ENCODE measurements around the gene LAMC3. TPM values are rescaled to one million over a fixed set of nuclear protein-coding genes. Genes with fewer than 3 reads are reported as not detected.
"Not testable (repeated sequence)": the region's sequence is repeated elsewhere in the genome, so short reads cannot be mapped to it uniquely, and the experiment has no call there.

Gene LAMC3
- total RNA-seq, 2 experiments from 2014 or later, result 0.27 TPM

- ChIA-PET POLR2A (no interaction called here), CTCF (interaction anchor here (1.1 to 1.3 kb wide), 2 partner anchors 9 to 230 kb away, joined by 3 to 5 read pairs; partner anchors contain the start of gene AIF1L)
- H3K27ac Mint-ChIP-seq, result no peak overlapping the region
- H3K4me1 Mint-ChIP-seq, result no peaks in the 10 kb centered on the region
- no peak for DNase-seq
- no peaks in the 10 kb centered on the region for H3K36me3 Mint-ChIP-seq (ENCODE audit: low read depth)
- no peak overlapping the region for H3K4me3 Mint-ChIP-seq
- no peaks in the 10 kb centered on the region for H3K9me3 Mint-ChIP-seq
- no peaks in the 10 kb centered on the region for H3K27me3 Mint-ChIP-seq
Observed at GRCh38 chr9:131105952-131106351, 97.0 kb downstream of the LAMC3 start.

- no peaks in the 10 kb centered on the region for H3K4me1 Mint-ChIP-seq
- no peak overlapping the region for H3K27ac Mint-ChIP-seq
- H3K27me3 Mint-ChIP-seq, result no peaks in the 10 kb centered on the region
- H3K36me3 Mint-ChIP-seq (ENCODE audit: low read depth), result no peaks in the 10 kb centered on the region
- no peak for DNase-seq
- no peaks in the 10 kb centered on the region for H3K9me3 Mint-ChIP-seq
- CTCF ChIA-PET, result interaction anchor here (1.4 kb wide), 1 partner anchor 11 kb away, joined by 5 read pairs; the partner anchor contains the start of gene AIF1L
- no peak overlapping the region for H3K4me3 Mint-ChIP-seq
- POLR2A ChIA-PET, result no interaction called here
Observed at GRCh38 chr9:131107760-131108159, 98.8 kb downstream of the LAMC3 start.

GRCh38 chr9:131111186-131111853, 102.3 kb downstream of the LAMC3 start:
- no peaks in the 10 kb centered on the region for H3K36me3 Mint-ChIP-seq (ENCODE audit: low read depth)
- no peak overlapping the region for H3K27ac Mint-ChIP-seq
- no peaks in the 10 kb centered on the region for H3K27me3 Mint-ChIP-seq
- ChIA-PET CTCF (interaction anchor here (2.0 kb wide), 1 partner anchor 12 kb away, joined by 5 read pairs; no protein-coding TSS in a partner anchor), POLR2A (no interaction called here)
- H3K4me3 Mint-ChIP-seq, result no peak overlapping the region
- DNase-seq, result no peak
- H3K9me3 Mint-ChIP-seq, result no peaks in the 10 kb centered on the region
- no peaks in the 10 kb centered on the region for H3K4me1 Mint-ChIP-seq

DNA sequence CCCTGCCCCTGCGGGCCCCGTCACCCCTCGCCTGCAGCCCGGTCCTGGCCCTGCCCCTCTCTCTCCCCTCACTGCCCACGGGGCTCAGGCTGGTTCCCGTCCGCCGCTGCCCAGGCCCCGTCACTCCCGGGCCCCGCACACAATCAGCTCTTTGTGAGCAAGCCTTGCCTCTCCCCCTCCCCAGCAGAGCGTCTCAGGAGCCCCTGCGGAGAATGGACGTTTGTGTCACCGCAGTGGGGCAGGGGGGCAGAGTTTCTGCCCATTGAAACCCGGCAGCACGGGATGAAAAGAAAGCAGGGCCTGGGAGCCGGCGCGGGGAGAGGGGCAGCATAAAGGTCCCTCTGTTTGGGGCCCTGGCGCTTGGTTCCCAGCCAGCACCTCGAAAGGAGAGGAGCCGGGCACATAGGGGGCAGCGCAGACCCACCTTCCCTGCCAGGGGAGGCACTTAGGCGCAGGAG, 102.9 kb downstream of the LAMC3 start:
- Mint-ChIP-seq H3K27me3 (no peaks in the 10 kb centered on the region), H3K4me3 (no peak overlapping the region), H3K36me3 (ENCODE audit: low read depth) (no peaks in the 10 kb centered on the region), H3K27ac (no peak overlapping the region), H3K9me3 (no peaks in the 10 kb centered on the region), H3K4me1 (no peaks in the 10 kb centered on the region)
- CTCF ChIA-PET, result interaction anchor here (1.4 kb wide), 1 partner anchor 10 kb away, joined by 3 read pairs; no protein-coding TSS in a partner anchor
- no peak for DNase-seq
- POLR2A ChIA-PET, result no interaction called here

DNA sequence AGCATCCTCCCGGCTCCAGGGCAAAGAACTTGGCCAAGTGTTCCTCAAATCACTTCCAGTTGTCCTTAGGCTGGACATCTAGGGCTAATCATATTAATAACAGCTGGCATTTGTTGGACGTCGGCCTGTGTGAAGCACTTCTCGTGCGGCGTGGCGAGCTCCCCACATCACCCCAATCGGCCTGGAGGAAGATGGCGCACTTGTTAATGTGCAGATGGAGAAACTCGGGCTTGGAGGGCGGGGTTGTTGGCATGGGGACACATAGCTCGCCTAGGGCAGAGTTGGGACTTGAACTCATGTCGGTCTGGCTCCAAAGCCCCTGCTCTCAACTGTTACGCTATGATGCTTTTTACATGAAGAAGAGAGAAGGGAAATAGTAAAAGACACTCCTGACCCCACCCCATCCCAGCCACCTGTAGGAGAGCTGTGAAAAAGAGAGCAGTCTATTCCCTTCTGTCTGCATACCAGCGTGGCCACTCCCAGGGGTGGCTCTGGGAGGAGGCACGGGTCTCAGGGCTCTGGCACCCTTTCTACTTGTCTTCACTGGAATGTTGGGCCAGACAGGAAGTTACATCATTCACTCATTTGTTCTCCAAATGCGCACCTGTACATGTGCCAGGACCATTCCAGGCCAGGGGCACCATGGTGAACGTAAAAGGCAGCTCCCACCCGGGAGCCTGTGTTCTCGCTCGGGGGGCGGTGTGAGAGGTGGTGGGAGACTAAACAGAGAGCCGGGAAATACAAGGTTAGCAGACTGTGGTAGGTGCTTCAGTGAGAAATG, 103.6 kb downstream of the LAMC3 start:
- H3K27ac Mint-ChIP-seq, result no peak overlapping the region
- H3K4me3 Mint-ChIP-seq, result no peak overlapping the region
- ChIA-PET CTCF (interaction anchor here (0.6 to 1.4 kb wide), 4 partner anchors 11 to 1486 kb away, joined by 3 to 6 read pairs (median 3); partner anchors contain the start of gene NTMT1), POLR2A (no interaction called here)
- no peaks in the 10 kb centered on the region for H3K36me3 Mint-ChIP-seq (ENCODE audit: low read depth)
- H3K27me3 Mint-ChIP-seq, result peaks cover 2% of the 10 kb centered on the region
- no peak for DNase-seq
- no peaks in the 10 kb centered on the region for H3K9me3 Mint-ChIP-seq
- H3K4me1 Mint-ChIP-seq, result no peaks in the 10 kb centered on the region

GRCh38 chr9:131113655-131114054, 104.7 kb downstream of the LAMC3 start:
- Mint-ChIP-seq H3K36me3 (ENCODE audit: low read depth) (no peaks in the 10 kb centered on the region), H3K9me3 (no peaks in the 10 kb centered on the region), H3K27me3 (peaks cover 2% of the 10 kb centered on the region), H3K4me1 (no peaks in the 10 kb centered on the region), H3K4me3 (no peak overlapping the region), H3K27ac (no peak overlapping the region)
- CTCF ChIA-PET, result interaction anchor here (0.6 to 1.2 kb wide), 2 partner anchors 223 to 1488 kb away, joined by 3 to 6 read pairs; partner anchors contain the start of gene NTMT1
- POLR2A ChIA-PET, result no interaction called here
- DNase-seq, result no peak

GRCh38 chr9:131114084-131114535, 105.1 kb downstream of the LAMC3 start:
- ChIA-PET POLR2A (no interaction called here), CTCF (no interaction called here)
- no peak overlapping the region for H3K4me3 Mint-ChIP-seq
- DNase-seq, result no peak
- H3K9me3 Mint-ChIP-seq, result no peaks in the 10 kb centered on the region
- no peak overlapping the region for H3K27ac Mint-ChIP-seq
- H3K4me1 Mint-ChIP-seq, result no peaks in the 10 kb centered on the region
- H3K27me3 Mint-ChIP-seq, result peaks cover 2% of the 10 kb centered on the region
- H3K36me3 Mint-ChIP-seq (ENCODE audit: low read depth), result no peaks in the 10 kb centered on the region

- H3K36me3 Mint-ChIP-seq (ENCODE audit: low read depth); H3K4me1 Mint-ChIP-seq; H3K27ac Mint-ChIP-seq; POLR2A ChIA-PET; DNase-seq; H3K27me3 Mint-ChIP-seq; H3K4me3 Mint-ChIP-seq; H3K9me3 Mint-ChIP-seq: not testable (repeated sequence)
- CTCF ChIA-PET, result interaction anchor here (0.6 kb wide), 2 partner anchors 18 to 1069 kb away, joined by 3 to 6 read pairs; no protein-coding TSS in a partner anchor
Observed at GRCh38 chr9:131115360-131115742, 106.4 kb downstream of the LAMC3 start.

GRCh38 chr9:131116281-131117120, 107.5 kb downstream of the LAMC3 start:
- no peaks in the 10 kb centered on the region for H3K9me3 Mint-ChIP-seq
- no peak overlapping the region for H3K27ac Mint-ChIP-seq
- POLR2A ChIA-PET, result no interaction called here
- CTCF ChIA-PET, result no interaction called here
- H3K36me3 Mint-ChIP-seq (ENCODE audit: low read depth), result no peaks in the 10 kb centered on the region
- no peaks in the 10 kb centered on the region for H3K4me1 Mint-ChIP-seq
- H3K4me3 Mint-ChIP-seq, result no peak overlapping the region
- peaks cover 2% of the 10 kb centered on the region for H3K27me3 Mint-ChIP-seq
- DNase-seq, result no peak

DNA sequence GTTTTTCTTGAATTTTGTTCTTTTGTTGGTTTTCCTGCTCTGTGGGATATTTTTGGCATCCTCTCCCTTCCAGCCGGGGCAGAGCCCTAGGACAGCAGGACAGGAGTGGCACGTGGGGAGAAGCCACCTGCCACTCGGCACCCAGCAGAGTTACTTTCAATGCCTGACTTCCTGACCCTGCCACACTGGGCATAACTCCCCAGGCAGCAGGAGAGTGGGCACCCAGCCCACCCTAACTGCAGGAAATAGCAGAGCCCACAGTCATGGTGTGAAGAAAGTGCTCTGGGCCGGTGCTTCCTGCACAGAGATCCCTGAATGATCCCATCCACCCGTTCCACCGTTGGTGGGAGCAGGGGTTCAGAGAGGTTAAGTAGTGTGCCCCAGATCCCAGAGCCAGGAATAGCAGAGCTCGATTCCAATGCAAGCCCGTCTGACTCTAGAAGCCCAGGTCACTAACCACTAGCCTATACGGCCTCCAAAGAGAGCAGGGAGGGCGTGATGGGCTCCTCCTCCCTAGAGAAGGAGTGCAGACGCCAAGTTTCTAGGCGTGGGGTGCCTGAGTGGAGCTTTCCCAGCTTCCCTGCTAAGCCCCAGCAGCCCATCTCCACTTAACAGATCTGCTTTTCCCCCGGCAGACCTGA, 108.3 kb downstream of the LAMC3 start:
- Mint-ChIP-seq H3K27ac (no peak overlapping the region), H3K4me1 (no peaks in the 10 kb centered on the region), H3K4me3 (no peak overlapping the region), H3K27me3 (peaks cover 2% of the 10 kb centered on the region), H3K36me3 (ENCODE audit: low read depth) (no peaks in the 10 kb centered on the region), H3K9me3 (no peaks in the 10 kb centered on the region)
- POLR2A ChIA-PET, result no interaction called here
- CTCF ChIA-PET, result no interaction called here
- no peak for DNase-seq

- no peaks in the 10 kb centered on the region for H3K4me1 Mint-ChIP-seq
- H3K27me3 Mint-ChIP-seq, result peaks cover 2% of the 10 kb centered on the region
- POLR2A ChIA-PET, result no interaction called here
- H3K9me3 Mint-ChIP-seq, result no peaks in the 10 kb centered on the region
- H3K27ac Mint-ChIP-seq, result no peak overlapping the region
- CTCF ChIA-PET, result interaction anchor here (0.6 kb wide), 1 partner anchor 8 kb away, joined by 4 read pairs; no protein-coding TSS in a partner anchor
- no peak for DNase-seq
- H3K36me3 Mint-ChIP-seq (ENCODE audit: low read depth), result no peaks in the 10 kb centered on the region
- H3K4me3 Mint-ChIP-seq, result no peak overlapping the region
Observed at GRCh38 chr9:131117762-131118145, 108.8 kb downstream of the LAMC3 start.

GRCh38 chr9:131119600-131119999, 110.6 kb downstream of the LAMC3 start:
- DNase-seq, result no peak
- Mint-ChIP-seq H3K27me3 (peaks cover 2% of the 10 kb centered on the region), H3K27ac (no peak overlapping the region), H3K36me3 (ENCODE audit: low read depth) (no peaks in the 10 kb centered on the region), H3K9me3 (no peaks in the 10 kb centered on the region), H3K4me3 (no peak overlapping the region), H3K4me1 (peaks cover under 1% of the 10 kb centered on the region)
- ChIA-PET POLR2A (no interaction called here), CTCF (interaction anchor here (0.6 kb wide), 2 partner anchors 43 to 88 kb away, joined by 3 to 4 read pairs; no protein-coding TSS in a partner anchor)
